ENCODE results near the gene SLC13A4.

DNA sequence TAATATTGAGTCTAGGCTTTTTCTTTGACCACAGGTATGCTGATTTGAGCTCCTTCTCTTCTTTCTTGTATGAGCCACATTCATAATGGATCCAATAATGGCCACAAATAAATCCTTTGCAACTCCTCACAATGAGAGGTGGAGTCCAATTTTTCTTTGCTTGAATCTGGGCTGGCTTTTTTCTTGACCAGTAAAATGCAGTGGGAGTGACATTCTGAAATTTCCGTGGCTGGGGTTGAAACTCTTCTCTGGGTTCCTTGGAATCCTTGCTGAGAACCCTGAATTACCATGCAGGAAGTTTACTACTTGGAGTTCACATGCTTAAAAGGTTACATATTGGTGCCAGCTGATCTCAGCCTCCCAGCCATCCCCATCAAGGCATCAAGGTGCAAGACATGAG is 43.1 kb upstream of the SLC13A4 start:
- TF ChIP-seq, protein P1, sequence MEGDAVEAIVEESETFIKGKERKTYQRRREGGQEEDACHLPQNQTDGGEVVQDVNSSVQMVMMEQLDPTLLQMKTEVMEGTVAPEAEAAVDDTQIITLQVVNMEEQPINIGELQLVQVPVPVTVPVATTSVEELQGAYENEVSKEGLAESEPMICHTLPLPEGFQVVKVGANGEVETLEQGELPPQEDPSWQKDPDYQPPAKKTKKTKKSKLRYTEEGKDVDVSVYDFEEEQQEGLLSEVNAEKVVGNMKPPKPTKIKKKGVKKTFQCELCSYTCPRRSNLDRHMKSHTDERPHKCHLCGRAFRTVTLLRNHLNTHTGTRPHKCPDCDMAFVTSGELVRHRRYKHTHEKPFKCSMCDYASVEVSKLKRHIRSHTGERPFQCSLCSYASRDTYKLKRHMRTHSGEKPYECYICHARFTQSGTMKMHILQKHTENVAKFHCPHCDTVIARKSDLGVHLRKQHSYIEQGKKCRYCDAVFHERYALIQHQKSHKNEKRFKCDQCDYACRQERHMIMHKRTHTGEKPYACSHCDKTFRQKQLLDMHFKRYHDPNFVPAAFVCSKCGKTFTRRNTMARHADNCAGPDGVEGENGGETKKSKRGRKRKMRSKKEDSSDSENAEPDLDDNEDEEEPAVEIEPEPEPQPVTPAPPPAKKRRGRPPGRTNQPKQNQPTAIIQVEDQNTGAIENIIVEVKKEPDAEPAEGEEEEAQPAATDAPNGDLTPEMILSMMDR (tag by site-specific recombination; IDR thresholded peaks at IDR 0.05), result no peak
- TF ChIP-seq ZNF530 (tag by site-specific recombination; IDR thresholded peaks at IDR 0.05; ENCODE audit: low read depth), result no peak
